ENCODE results near the gene JMJD8. TPM values are rescaled to one million over a fixed set of nuclear protein-coding genes. Genes with fewer than 3 reads are reported as not detected.
A peak's percentile ranks its signal among the peaks of the same experiment; 100 is the strongest.

Gene JMJD8
- total and polyA plus RNA-seq, 9 of the 15 experiments (the other 6 are each of a cell fraction or from before 2014, with no cell fraction given): 1.2 to 50.6 (median 29.3) TPM

DNA sequence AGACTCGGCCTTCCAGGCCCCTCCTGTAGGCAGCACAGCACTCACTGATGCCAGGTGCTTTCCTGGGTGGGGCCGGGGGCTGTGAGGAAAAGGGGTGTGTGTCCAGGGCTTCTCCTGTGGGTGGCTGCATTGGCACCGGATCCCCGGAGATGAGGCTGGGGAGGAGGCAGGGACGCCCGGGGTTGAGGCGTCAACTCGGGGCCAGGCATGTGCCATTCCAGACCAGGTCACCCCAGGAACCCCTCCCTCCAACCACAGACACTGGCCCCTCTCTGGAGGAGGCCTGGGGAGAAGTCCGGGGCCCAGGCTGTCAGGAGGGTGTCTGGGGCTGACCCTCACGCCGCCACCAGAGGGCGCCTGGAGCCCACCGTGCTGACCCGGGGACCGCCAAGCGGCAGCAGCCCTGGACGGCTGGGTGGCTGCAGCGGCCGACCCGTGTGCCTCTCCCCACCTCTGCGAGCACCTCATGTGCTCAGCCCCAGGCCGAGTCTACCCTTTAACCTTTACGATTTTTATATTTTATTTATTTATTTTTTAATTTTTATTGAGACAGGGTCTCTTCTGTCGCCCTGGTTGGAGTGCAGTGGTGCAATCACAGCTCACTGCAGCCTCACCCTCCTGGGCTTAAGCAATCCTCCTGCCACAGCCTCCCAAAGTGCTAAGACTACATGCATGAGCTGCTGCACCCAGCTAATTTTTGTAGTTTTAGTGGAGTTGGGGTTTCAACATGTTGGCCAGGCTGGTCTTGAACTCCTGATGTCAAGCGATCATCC is 27.6 kb upstream of the JMJD8 start (continued):
- TF ChIP-seq RAD21 (CRISPR knock-in tag; conservative IDR thresholded peaks at IDR 0.05 in 1 of 2, IDR thresholded peaks at IDR 0.05 in 1 of 2) (peak; percentile 84 to 92), FUS (optimal IDR thresholded peaks at IDR 0.05; ENCODE audit: low read depth, low read length) (no peak), ZNF212 (CRISPR knock-in tag; IDR thresholded peaks at IDR 0.05) (no peak), MAZ (CRISPR knock-in tag; conservative IDR thresholded peaks at IDR 0.05 in 1 of 2, IDR thresholded peaks at IDR 0.05 in 1 of 2) (peak in 1 of 2 experiments; percentile 73; a peak in 2 of 4 replicates), TEAD2 (tag; IDR thresholded peaks at IDR 0.05) (no peak), SAFB (IDR thresholded peaks at IDR 0.05; ENCODE audit: borderline replicate concordance, low read depth, low read length) (no peak), CREM (IDR thresholded peaks at IDR 0.05; ENCODE audit: low read depth) (peak; percentile 47; the same call in 1 of the 2 replicates), ZSCAN29 (IDR thresholded peaks at IDR 0.05) (no peak), ZNF699 (CRISPR knock-in tag; IDR thresholded peaks at IDR 0.05; ENCODE audit: insufficient replicate concordance) (no peak), SMARCB1 (IDR thresholded peaks at IDR 0.05; ENCODE audit: insufficient read length, low read depth) (no peak), ZNF274 (IDR thresholded peaks at IDR 0.05; ENCODE audit: borderline replicate concordance, low read depth, low read length) (no peak)
- TF ChIP-seq, protein P1, sequence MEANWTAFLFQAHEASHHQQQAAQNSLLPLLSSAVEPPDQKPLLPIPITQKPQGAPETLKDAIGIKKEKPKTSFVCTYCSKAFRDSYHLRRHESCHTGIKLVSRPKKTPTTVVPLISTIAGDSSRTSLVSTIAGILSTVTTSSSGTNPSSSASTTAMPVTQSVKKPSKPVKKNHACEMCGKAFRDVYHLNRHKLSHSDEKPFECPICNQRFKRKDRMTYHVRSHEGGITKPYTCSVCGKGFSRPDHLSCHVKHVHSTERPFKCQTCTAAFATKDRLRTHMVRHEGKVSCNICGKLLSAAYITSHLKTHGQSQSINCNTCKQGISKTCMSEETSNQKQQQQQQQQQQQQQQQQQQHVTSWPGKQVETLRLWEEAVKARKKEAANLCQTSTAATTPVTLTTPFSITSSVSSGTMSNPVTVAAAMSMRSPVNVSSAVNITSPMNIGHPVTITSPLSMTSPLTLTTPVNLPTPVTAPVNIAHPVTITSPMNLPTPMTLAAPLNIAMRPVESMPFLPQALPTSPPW (CRISPR knock-in tag; IDR thresholded peaks at IDR 0.05): peak; percentile 37; the same call in 1 of the 2 replicates
- TF ChIP-seq, protein P2, sequence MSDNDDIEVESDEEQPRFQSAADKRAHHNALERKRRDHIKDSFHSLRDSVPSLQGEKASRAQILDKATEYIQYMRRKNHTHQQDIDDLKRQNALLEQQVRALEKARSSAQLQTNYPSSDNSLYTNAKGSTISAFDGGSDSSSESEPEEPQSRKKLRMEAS (CRISPR knock-in tag; IDR thresholded peaks at IDR 0.05): 0 out of 2 replicates have a peak, but pooled peaks have one; percentile 10
- TF ChIP-seq, protein P3, sequence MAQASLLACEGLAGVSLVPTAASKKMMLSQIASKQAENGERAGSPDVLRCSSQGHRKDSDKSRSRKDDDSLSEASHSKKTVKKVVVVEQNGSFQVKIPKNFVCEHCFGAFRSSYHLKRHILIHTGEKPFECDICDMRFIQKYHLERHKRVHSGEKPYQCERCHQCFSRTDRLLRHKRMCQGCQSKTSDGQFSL (CRISPR knock-in tag; IDR thresholded peaks at IDR 0.05): peak; percentile 49; the same call in 1 of the 2 replicates
- TF ChIP-seq, protein P3 (tag; IDR thresholded peaks at IDR 0.05): no peak
- TF ChIP-seq, protein P4, sequence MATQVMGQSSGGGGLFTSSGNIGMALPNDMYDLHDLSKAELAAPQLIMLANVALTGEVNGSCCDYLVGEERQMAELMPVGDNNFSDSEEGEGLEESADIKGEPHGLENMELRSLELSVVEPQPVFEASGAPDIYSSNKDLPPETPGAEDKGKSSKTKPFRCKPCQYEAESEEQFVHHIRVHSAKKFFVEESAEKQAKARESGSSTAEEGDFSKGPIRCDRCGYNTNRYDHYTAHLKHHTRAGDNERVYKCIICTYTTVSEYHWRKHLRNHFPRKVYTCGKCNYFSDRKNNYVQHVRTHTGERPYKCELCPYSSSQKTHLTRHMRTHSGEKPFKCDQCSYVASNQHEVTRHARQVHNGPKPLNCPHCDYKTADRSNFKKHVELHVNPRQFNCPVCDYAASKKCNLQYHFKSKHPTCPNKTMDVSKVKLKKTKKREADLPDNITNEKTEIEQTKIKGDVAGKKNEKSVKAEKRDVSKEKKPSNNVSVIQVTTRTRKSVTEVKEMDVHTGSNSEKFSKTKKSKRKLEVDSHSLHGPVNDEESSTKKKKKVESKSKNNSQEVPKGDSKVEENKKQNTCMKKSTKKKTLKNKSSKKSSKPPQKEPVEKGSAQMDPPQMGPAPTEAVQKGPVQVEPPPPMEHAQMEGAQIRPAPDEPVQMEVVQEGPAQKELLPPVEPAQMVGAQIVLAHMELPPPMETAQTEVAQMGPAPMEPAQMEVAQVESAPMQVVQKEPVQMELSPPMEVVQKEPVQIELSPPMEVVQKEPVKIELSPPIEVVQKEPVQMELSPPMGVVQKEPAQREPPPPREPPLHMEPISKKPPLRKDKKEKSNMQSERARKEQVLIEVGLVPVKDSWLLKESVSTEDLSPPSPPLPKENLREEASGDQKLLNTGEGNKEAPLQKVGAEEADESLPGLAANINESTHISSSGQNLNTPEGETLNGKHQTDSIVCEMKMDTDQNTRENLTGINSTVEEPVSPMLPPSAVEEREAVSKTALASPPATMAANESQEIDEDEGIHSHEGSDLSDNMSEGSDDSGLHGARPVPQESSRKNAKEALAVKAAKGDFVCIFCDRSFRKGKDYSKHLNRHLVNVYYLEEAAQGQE (IDR thresholded peaks at IDR 0.05; ENCODE audit: borderline replicate concordance): peak; percentile 83
- TF ChIP-seq, protein P4 (CRISPR knock-in tag; IDR thresholded peaks at IDR 0.05; ENCODE audit: low read depth): no peak

All from K562 (cell line).